Calu3 (cell line): ENCODE results near the gene SLC22A17. TPM values are rescaled to one million over a fixed set of nuclear protein-coding genes. Genes with fewer than 3 reads are reported as not detected.

Source experiments
- BruUV-seq: library from RNA; stranded (reverse); fragments of 400-500 nt; replicated peaks from 2 replicates; lab custom pipeline; 2021; lab: Mats Ljungman, UMichigan
- CTCF ChIA-PET: fragments of 300-600 bp; sonication (Branson Sonifier 250); formaldehyde crosslinking; loops from one replicate; lab custom pipeline; 2022; ENCODE audit warnings: antibody characterized with exemption; lab: Charles Lee
- DNase-seq: peaks from one replicate; pipeline ENCODE4 v3.0.0; 2022
- H3K27ac Mint-ChIP-seq: one replicate; pipeline ENCODE4 v1.8.0; 2022; ENCODE audit warnings: mixed read lengths; ENCODE audit not compliant: unreplicated experiment
- H3K27me3 Mint-ChIP-seq: one replicate; pipeline ENCODE4 v1.8.0; 2022; ENCODE audit warnings: mixed read lengths; ENCODE audit not compliant: unreplicated experiment
- H3K36me3 Mint-ChIP-seq: one replicate; pipeline ENCODE4 v1.8.0; 2022; ENCODE audit warnings: mild to moderate bottlenecking, moderate library complexity, mixed read lengths; ENCODE audit not compliant: insufficient read depth, unreplicated experiment
- H3K4me1 Mint-ChIP-seq: one replicate; pipeline ENCODE4 v1.8.0; 2022; ENCODE audit warnings: mild to moderate bottlenecking, low read depth, mixed read lengths; ENCODE audit not compliant: unreplicated experiment
- H3K4me3 Mint-ChIP-seq: one replicate; pipeline ENCODE4 v1.8.0; 2022; ENCODE audit warnings: mild to moderate bottlenecking, low read depth, moderate library complexity, mixed read lengths; ENCODE audit not compliant: unreplicated experiment
- H3K9me3 Mint-ChIP-seq: one replicate; pipeline ENCODE4 v1.8.0; 2022; ENCODE audit warnings: low read depth, mixed read lengths; ENCODE audit not compliant: unreplicated experiment
- intact Hi-C: fragments of 100-400 bp; cut with micrococcal nuclease; formaldehyde crosslinking; loops from one replicate; pipeline ENCODE4 v1.10.0; 2022; ENCODE audit not compliant: unreplicated experiment
- total RNA-seq: library from RNA; stranded (reverse); gene quantifications from 2 replicates; pipeline ENCODE4 v1.2.3, GENCODE V29; 2022
- TF ChIP-seq, protein P1 (sequence below): fragments of 200-600 bp; IDR thresholded peaks from one replicate; pipeline ENCODE4 v1.8.0; 2022; ENCODE audit warnings: antibody characterized with exemption; ENCODE audit not compliant: unreplicated experiment

SLC22A17 gene
- total RNA-seq, 1 experiment from 2014 or later, result 0.61 TPM

DNA sequence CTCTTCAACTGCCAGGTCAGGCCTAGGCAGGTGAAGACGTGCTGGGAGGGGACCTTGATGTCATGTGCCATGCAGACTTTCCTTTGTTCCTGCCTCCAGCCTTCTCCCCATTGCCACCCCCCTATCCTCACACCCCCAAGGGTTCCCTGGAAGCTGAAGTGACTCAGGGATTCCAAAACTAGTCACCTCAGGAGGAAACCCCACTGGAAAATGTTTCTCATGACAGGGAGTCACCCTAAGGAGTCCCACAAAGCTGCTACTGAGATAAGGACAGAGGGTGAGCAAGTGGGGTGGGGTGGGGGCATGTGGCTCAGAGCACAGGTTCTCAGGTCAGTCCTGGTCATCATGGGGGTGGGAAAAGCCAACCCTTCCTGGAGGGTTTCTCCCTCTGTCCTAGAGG is 17.5 kb upstream of the SLC22A17 start:
- intact Hi-C loops, result no loop called here
- CTCF ChIA-PET, result no interaction called here

DNA sequence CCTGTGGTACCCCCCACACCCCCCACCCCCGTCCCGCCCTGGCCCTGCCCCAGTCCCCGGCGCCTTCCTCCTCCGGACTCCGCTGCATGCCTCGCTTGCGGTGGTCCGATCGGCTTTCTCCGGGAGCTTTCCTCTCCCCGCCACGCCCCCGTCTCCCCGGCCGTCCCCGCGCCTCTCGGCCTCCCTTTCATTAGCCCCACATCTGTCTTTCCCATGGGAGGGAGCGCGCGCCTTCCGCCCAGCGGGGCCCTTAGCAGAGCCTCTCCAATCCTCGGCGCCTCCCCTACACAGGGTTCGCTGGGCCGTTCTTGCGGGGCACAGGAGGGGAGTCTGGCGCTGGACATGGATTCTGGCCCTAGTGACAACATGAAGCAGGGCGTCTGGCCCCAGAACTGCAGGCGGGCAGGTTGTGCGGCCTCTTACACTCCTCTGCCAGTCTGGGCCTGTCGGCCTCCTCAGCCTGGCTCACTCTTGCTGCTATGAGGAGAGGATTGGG is 13.8 kb upstream of the SLC22A17 start:
- no peak overlapping the region for H3K27ac Mint-ChIP-seq
- no peaks in the 10 kb centered on the region for H3K36me3 Mint-ChIP-seq
- no peaks in the 10 kb centered on the region for H3K4me1 Mint-ChIP-seq
- H3K9me3 Mint-ChIP-seq, result no peaks in the 10 kb centered on the region
- TF ChIP-seq, protein P1, sequence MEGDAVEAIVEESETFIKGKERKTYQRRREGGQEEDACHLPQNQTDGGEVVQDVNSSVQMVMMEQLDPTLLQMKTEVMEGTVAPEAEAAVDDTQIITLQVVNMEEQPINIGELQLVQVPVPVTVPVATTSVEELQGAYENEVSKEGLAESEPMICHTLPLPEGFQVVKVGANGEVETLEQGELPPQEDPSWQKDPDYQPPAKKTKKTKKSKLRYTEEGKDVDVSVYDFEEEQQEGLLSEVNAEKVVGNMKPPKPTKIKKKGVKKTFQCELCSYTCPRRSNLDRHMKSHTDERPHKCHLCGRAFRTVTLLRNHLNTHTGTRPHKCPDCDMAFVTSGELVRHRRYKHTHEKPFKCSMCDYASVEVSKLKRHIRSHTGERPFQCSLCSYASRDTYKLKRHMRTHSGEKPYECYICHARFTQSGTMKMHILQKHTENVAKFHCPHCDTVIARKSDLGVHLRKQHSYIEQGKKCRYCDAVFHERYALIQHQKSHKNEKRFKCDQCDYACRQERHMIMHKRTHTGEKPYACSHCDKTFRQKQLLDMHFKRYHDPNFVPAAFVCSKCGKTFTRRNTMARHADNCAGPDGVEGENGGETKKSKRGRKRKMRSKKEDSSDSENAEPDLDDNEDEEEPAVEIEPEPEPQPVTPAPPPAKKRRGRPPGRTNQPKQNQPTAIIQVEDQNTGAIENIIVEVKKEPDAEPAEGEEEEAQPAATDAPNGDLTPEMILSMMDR, result no peak
- H3K4me3 Mint-ChIP-seq, result no peak overlapping the region
- BruUV-seq, result no TSS peak
- no peak for DNase-seq
- peaks cover 92% of the 10 kb centered on the region for H3K27me3 Mint-ChIP-seq
- CTCF ChIA-PET, result no interaction called here
- intact Hi-C loops, result no loop called here

More for the DNA sequence above, 17.5 kb upstream of the SLC22A17 start:
- H3K4me1 Mint-ChIP-seq, result no peaks in the 10 kb centered on the region
- no peaks in the 10 kb centered on the region for H3K36me3 Mint-ChIP-seq
- H3K4me3 Mint-ChIP-seq, result no peak overlapping the region
- BruUV-seq, result no TSS peak
- DNase-seq, result no peak
- peaks cover 88% of the 10 kb centered on the region for H3K27me3 Mint-ChIP-seq
- H3K27ac Mint-ChIP-seq, result no peak overlapping the region
- no peaks in the 10 kb centered on the region for H3K9me3 Mint-ChIP-seq
- TF ChIP-seq, protein P1, result no peak

DNA sequence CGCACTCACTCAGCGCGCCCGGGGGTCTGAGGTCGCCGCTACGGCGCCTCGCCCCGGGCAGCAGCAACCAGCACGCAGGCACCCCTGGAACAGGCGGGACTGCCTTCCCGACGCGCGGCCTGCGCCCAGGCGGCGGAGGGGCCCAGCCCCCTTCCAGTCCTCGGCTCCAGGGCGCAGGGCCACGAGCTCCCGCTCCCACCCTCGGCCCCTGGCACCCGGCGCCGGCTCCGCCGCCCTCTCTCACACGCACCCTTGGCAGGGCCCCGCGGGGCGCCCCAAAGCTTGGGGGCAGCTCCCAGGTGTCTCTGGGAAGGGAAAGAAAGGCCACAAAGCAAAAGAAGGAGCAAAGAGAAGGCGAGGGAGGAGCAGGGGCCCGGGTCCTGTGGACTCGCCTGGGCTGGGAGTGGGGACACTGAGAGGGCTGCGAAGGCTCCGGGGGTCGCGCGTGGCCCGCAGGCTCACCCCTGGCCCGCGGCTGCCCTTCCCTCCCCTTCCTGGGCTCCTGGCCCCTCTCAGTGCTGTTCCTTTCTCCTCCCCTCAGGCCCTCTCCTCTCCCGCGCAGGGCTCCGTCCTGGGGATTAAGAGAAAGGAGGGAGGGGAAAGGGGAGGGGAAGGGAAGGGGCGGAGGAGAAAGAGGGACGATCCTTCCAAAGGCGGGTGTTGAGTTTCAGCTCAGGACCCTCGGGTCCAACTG is 13.2 kb upstream of the SLC22A17 start:
- Mint-ChIP-seq H3K27ac (no peak overlapping the region), H3K4me3 (no peak overlapping the region), H3K27me3 (peaks cover 92% of the 10 kb centered on the region), H3K36me3 (no peaks in the 10 kb centered on the region), H3K9me3 (no peaks in the 10 kb centered on the region), H3K4me1 (no peaks in the 10 kb centered on the region)
- no peak for DNase-seq
- CTCF ChIA-PET, result no interaction called here
- no TSS peak for BruUV-seq
- TF ChIP-seq, protein P1, result no peak
- intact Hi-C loops, result no loop called here

- BruUV-seq, result no TSS peak
- peak within 1 kb of the TSS; percentile 40 for H3K4me3 Mint-ChIP-seq
- H3K27ac Mint-ChIP-seq, result no peak within 1 kb of the TSS
- H3K9me3 Mint-ChIP-seq, result no peaks in the 10 kb centered on the region
- intact Hi-C loops, result no loop called here
- TF ChIP-seq, protein P1, result no peak
- peak; percentile 43 for DNase-seq
- H3K27me3 Mint-ChIP-seq, result peaks cover 92% of the 10 kb centered on the region
- CTCF ChIA-PET, result no interaction called here
- no peaks in the 10 kb centered on the region for H3K4me1 Mint-ChIP-seq
- no peaks in the 10 kb centered on the region for H3K36me3 Mint-ChIP-seq
Measured at GRCh38 chr14:23365036-23365731, 12.5 kb upstream of the SLC22A17 start, which contains the start of gene EFS. EFS (minus strand) TSS chr14:23365172; CDS start chr14:23365025, 147 bp downstream.
